IPS-NIHi7 (cell line): ENCODE results near the gene CLEC4C.
A peak's percentile ranks its signal among the peaks of the same experiment; 100 is the strongest.
"Not testable (repeated sequence)": the region's sequence is repeated elsewhere in the genome, so short reads cannot be mapped to it uniquely, and the experiment has no call there.

ENCODE experiments used
- DNase-seq: peaks from one replicate; pipeline ENCODE4 v3.0.0; 2012; ENCODE audit warnings: mixed read lengths; ENCODE audit errors: extremely low spot score

The CLEC4C gene

GRCh38 chr12:7747246-7747645, at the start of gene CLEC4C:
Gene CLEC4C (minus strand): TSS chr12:7747375. CDS start chr12:7747348, 27 bp downstream.
- no peak for DNase-seq

- DNase-seq = no peak
Observed at GRCh38 chr12:7793211-7793610, 46.0 kb upstream of the CLEC4C start.

DNA sequence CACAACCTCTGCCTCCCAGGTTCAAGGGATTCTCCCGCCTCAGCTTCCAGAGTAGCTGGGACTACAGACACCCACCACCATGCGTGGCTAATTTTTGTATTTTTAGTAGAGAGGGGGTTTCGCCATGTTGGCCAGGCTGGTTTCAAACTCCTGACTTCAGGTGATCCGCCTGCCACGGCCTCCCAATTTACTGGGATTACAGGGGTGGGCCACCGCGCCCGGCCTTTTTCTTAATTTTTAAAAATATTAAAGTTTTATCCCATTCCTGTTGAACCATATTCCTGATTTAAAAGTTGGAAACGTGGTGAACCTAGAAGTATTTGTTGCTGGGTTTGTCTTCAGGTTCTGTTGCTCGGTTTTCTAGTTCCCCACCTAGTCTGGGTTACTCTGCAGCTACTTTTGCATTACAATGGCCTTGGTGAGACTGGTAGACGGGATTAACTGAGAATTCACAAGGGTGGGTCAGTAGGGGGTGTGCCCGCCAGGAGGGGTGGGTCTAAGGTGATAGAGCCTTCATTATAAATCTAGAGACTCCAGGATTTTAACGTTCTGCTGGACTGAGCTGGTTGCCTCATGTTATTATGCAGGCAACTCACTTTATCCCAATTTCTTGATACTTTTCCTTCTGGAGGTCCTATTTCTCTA, 41.8 kb upstream of the CLEC4C start, which contains the start of gene NANOG:
TSS of gene NANOG (plus strand) at position 519 of the 645 bp plus-strand sequence. CDS start 213 bp downstream, outside the sequence.
- DNase-seq = not testable (repeated sequence)

- DNase-seq = no peak
Observed at GRCh38 chr12:7788294-7788660, 41.1 kb upstream of the CLEC4C start.

- peak; percentile 41 for DNase-seq
Observed at GRCh38 chr12:7787574-7788293, 40.6 kb upstream of the CLEC4C start.

DNA sequence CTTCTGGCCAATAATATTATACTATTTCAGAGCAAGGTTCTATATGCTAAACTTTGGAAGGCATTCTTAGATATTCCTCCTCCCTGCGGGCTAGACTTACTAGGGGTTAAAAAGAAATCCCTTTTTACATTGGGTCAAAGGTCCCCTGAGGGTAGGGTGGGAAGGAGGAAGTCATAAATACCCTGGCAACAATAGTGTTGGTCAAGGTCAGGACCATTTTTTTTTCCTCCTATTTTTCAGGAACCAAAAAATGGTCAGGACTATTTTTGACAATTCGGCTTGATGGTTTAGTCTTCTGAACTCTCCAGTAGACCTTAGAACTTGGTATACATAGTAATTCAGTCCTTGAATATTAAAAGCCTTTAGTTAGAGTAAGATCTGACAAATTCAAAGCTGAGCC, 37.5 kb upstream of the CLEC4C start:
- DNase-seq = no peak

- DNase-seq = not testable (repeated sequence)
Observed at GRCh38 chr12:7783433-7783832, 36.3 kb upstream of the CLEC4C start.

DNA sequence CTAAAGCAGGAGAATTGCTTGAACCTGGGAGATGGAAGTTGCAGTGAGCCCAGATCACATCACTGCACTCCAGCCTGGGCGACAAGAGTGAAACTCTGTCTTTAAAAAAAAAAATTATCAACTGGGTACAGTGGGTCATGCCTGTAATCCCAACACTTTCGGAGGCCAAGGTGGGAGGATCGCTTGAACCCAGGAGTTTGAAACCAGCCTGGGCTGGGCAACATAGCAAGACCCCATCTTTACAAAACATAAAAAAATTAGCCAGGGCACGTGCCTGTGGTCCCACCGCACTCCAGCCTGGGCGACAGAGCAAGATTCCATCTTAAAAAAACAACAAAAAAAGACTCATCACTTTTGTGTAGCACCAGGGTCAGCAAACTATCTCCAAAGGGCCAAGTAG, 34.9 kb upstream of the CLEC4C start:
- DNase-seq = no peak

- no peak for DNase-seq
Observed at GRCh38 chr12:7781274-7781673, 34.1 kb upstream of the CLEC4C start.

DNA sequence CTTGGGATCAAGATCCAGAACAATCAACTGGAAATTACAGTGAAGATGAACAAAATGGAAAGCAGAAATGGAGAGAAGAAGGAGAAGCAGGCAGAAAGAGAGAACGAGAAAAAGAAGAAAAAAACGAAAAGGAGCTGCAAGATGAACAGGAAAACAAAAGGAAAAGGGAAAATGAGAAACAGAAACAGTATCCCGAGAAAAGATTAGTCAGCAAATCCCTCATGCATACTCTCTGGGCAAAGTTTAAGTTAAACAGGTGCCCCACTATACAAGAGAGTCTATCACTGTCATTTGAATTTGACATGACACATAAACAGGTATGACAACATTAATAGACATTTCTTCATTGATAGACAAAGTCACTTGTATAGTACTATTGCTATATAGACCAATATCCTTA, 22.8 kb upstream of the CLEC4C start:
- DNase-seq = no peak

DNA sequence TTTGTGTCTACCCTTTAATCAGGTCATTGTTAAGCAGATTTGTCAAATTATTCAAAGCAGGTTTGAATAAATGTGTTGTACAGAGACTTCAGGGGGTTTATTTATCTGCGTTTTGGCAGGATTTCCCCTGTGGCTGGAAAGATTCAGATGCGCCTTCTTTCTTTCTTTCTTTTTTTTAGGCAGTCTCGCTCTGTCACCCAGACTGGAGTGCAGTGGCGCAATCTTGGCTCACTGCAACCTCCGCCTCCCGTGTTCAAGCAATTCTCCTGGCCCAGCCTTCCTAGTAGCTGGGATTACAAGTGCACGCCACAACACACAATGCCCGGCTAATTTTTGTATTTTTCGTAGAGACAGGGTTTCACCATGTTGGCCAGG, 11.6 kb upstream of the CLEC4C start:
- no peak for DNase-seq

DNA sequence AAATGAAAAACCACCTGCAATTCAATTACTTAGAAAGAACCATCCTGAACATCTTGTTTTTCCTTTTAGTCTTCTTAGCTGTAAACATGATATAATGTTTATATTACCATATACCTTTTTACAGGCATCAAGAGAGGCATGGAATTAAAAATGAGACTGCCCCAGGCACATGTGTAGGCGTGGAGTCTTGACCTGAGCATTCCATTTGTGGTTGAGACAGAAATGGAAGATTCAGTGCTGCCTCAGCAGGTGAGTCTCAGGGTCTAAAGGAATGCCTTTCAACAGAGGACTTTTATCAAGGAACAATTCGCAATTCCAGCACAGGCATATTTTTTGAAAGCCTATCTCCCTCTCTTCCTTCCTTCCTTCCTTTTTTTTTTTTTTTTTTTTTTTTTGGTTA, 9.8 kb upstream of the CLEC4C start:
- DNase-seq = no peak

DNA sequence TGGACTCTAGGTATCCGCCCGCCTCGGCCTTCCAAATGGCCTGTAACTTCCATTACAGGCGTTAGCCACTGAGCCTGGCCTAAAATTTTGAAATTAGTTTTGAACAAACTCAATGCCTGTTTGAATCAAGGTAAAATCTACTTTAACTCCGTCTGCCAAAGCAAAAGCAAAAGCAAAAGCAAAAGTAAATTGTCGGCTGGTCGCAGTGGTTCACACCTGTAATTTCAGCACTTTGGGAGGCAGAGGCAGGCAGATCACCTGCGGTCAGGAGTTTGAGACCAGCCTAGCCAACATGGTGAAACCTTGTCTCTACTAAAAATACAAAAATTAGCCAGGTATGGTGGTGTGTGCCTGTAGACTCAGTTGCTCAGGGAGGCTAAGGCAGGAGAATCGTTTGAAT, 8.5 kb upstream of the CLEC4C start:
- not testable (repeated sequence) for DNase-seq

GRCh38 chr12:7751941-7752922, 5.1 kb upstream of the CLEC4C start:
- not testable (repeated sequence) for DNase-seq

- DNase-seq = no peak
Observed at GRCh38 chr12:7751394-7751793, 4.2 kb upstream of the CLEC4C start.

GRCh38 chr12:7750350-7750749, 3.2 kb upstream of the CLEC4C start:
- no peak for DNase-seq

DNA sequence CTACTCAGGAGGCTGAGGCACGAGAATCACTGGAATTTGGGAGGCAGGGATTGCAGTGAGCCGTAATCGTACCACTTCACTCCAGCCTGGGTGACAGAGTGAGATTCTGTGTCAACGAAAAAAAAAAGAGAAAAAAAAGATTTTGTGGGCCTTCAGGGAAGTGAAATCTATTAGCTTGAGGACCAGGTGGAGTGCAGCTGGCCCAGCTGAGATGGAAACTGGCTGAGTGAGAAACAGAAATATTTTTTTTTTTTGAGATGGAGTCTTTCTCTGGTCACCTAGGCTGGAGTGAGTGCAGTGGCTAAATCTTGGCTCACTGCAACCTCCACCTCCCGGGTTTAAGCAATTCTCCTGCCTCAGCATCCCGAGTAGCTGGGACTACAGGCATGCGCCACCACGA, 2.3 kb upstream of the CLEC4C start:
- no peak for DNase-seq

GRCh38 chr12:7748852-7749251, 1.7 kb upstream of the CLEC4C start:
- no peak for DNase-seq

- no peak for DNase-seq
Observed at GRCh38 chr12:7732993-7733392, 14.2 kb downstream of the CLEC4C start.

DNA sequence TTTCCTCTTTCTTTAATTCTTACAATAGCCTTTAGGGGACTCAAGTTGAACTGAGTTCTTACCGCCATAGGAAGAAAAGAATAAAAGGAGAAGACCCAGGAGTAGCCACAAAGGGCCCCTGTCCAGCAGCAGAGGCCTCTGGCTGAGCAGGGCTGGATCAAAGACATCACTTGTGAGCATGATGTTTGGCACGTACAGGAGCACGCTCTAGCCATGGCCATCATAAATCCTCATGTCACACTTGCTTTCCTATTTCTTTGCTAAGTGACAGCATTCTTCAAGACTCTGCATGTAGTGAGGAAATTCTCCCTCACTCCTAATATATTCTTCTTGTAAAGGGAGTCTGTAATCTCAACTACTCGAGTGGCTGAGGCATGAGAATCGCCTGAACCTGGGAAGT, 15.7 kb downstream of the CLEC4C start:
- DNase-seq = no peak

GRCh38 chr12:7730984-7731383, 16.2 kb downstream of the CLEC4C start:
- DNase-seq = not testable (repeated sequence)

DNA sequence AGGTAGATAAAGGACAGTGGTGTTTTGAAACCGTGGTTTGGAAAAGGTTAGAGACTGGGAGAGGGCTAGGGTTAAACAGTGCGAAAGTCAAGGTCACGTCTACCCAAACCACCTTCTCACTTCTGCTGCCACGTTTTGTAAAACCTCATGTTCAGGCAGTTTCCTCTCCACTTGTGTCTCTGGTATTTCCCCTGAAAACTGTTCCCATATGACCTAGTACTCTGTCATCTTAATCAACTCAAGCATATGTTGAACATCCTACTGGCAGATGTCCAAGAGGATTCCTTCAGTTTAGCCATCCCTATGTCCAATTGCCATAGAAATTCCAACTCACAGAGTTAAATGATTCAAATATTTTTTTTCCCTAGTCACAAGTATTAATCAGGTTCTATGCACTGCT, 17.4 kb downstream of the CLEC4C start:
- no peak for DNase-seq
